Liver (tissue), 9 donors: ENCODE measurements around the gene PCBP2. TPM values are rescaled to one million over a fixed set of nuclear protein-coding genes. Genes with fewer than 3 reads are reported as not detected.
"Not testable (repeated sequence)": the region's sequence is repeated elsewhere in the genome, so short reads cannot be mapped to it uniquely, and the experiment has no call there.

ENCODE experiments used
- DNase-seq: peaks from one replicate; pipeline ENCODE4 v3.0.0-alpha.2; 2017; ENCODE audit warnings: low spot score
- H3K27ac ChIP-seq, 2 donors: one replicate each; pipeline ENCODE4 v1.7.0; 2013; ENCODE audit warnings: inconsistent platforms in 2 of 2, low read length in 2 of 2, control low read depth in 1 of 2, low read depth in 1 of 2, mild to moderate bottlenecking in 1 of 2
- H3K27me3 ChIP-seq, 4 donors: one replicate each; pipeline versions ENCODE4 v1.6.1 to v1.7.0; 2013; ENCODE audit warnings: low read length in 3 of 4, inconsistent platforms in 1 of 4, mild to moderate bottlenecking in 1 of 4, moderate library complexity in 1 of 4; ENCODE audit not compliant: control insufficient read depth in 4 of 4, insufficient read depth in 4 of 4
- H3K36me3 ChIP-seq, 4 donors: one replicate each; pipeline versions ENCODE4 v1.6.1 to v1.7.0; 2013; ENCODE audit warnings: low read length in 3 of 4, mild to moderate bottlenecking in 3 of 4, low read depth in 1 of 4, moderate library complexity in 1 of 4; ENCODE audit not compliant: control insufficient read depth in 4 of 4, insufficient read depth in 3 of 4
- H3K4me1 ChIP-seq, 4 donors: one replicate each; pipeline versions ENCODE4 v1.6.1 to v1.7.0; 2013; ENCODE audit warnings: low read length in 3 of 4, mild to moderate bottlenecking in 3 of 4, moderate library complexity in 1 of 4; ENCODE audit not compliant: control insufficient read depth in 4 of 4, insufficient read depth in 4 of 4
- H3K4me3 ChIP-seq, 3 donors: one replicate each; pipeline versions ENCODE4 v1.6.1 to v1.7.0; 2013; ENCODE audit warnings: low read length in 3 of 3, control low read depth in 1 of 3, low read depth in 1 of 3, mild to moderate bottlenecking in 1 of 3
- H3K9ac ChIP-seq, 2 donors: one replicate each; pipeline ENCODE4 v1.7.0; 2013; ENCODE audit warnings: low read length in 2 of 2, mild to moderate bottlenecking in 2 of 2, moderate library complexity in 2 of 2, control low read depth in 1 of 2, low read depth in 1 of 2
- H3K9me3 ChIP-seq, 4 donors: one replicate each; pipeline versions ENCODE4 v1.6.1 to v1.7.0; 2013; ENCODE audit warnings: low read length in 3 of 4; ENCODE audit not compliant: control insufficient read depth in 4 of 4
- EGR1 ChIP-seq, 2 donors: IDR thresholded peaks; 2 replicates each; pipeline ENCODE4 v1.6.1; 2016 to 2018; ENCODE audit warnings: antibody characterized with exemption in 2 of 2, low read depth in 2 of 2
- FOXA1 ChIP-seq: IDR thresholded peaks from 2 replicates; pipeline ENCODE4 v1.6.1; 2016; ENCODE audit warnings: antibody characterized with exemption
- FOXA2 ChIP-seq: IDR thresholded peaks from 2 replicates; pipeline ENCODE4 v1.6.1; 2016; ENCODE audit warnings: antibody characterized with exemption
- GABPA ChIP-seq, 2 donors: IDR thresholded peaks in 1 of 2; conservative IDR thresholded peaks in 1 of 2; 2 replicates each; pipeline ENCODE4 v1.6.1; 2016; ENCODE audit warnings: antibody characterized with exemption in 2 of 2, mild to moderate bottlenecking in 1 of 2, moderate library complexity in 1 of 2
- HNF4A ChIP-seq, 2 donors: conservative IDR thresholded peaks; 2 replicates each; pipeline ENCODE4 v1.6.1; 2016; ENCODE audit warnings: antibody characterized with exemption in 2 of 2, mild to moderate bottlenecking in 2 of 2
- JUND ChIP-seq, 2 donors: IDR thresholded peaks; 2 replicates each; pipeline ENCODE4 v1.6.1; 2016; ENCODE audit warnings: antibody characterized with exemption in 2 of 2
- NR2F2 ChIP-seq: IDR thresholded peaks from 2 replicates; pipeline ENCODE4 v1.6.1; 2016; ENCODE audit warnings: antibody characterized with exemption
- RAD21 ChIP-seq, 2 donors: IDR thresholded peaks; 2 replicates each; pipeline ENCODE4 v1.6.1; 2016; ENCODE audit warnings: antibody characterized with exemption in 2 of 2, mild to moderate bottlenecking in 2 of 2
- RXRA ChIP-seq, 2 donors: IDR thresholded peaks; 2 replicates each; pipeline ENCODE4 v1.6.1; 2017 to 2018; ENCODE audit warnings: antibody characterized with exemption in 2 of 2, mild to moderate bottlenecking in 1 of 2
- SP1 ChIP-seq: IDR thresholded peaks from 2 replicates; pipeline ENCODE4 v1.6.1; 2018; ENCODE audit warnings: antibody characterized with exemption, mild to moderate bottlenecking
- TAF1 ChIP-seq: conservative IDR thresholded peaks from 2 replicates; pipeline ENCODE4 v1.6.1; 2016; ENCODE audit warnings: antibody characterized with exemption, mild to moderate bottlenecking
- YY1 ChIP-seq: IDR thresholded peaks from 2 replicates; pipeline ENCODE4 v1.6.1; 2016; ENCODE audit warnings: antibody characterized with exemption, mild to moderate bottlenecking
- WGBS: extraction: QIAGEN DNeasy Blood & Tissue Kit; methylation state at CpG from one replicate; pipeline ENCODE4 v1.1.7; 2013; 5-methylcytosine and 5-hydroxymethylcytosine counted together
- polyA plus RNA-seq, 2 donors: library from polyadenylated mRNA; stranded (reverse) in 1 of 2; unstranded in 1 of 2; fragments of 200-250 nt in 1 of 2; fragments of >200 nt in 1 of 2; fragmentation: Nextera tagmentation in 1 of 2; extraction: Ambion mirVana in 1 of 2; gene quantifications; one replicate each; pipeline versions ENCODE4 v1.2.1 to v1.2.3, GENCODE V29; 2013 to 2015
- total RNA-seq, 2 donors: library from RNA; depleted of rRNA; stranded (reverse); fragments of >200 nt; gene quantifications; one replicate each; pipeline ENCODE4 v1.2.3, GENCODE V29; 2014
- TF ChIP-seq, protein P1 (sequence below): IDR thresholded peaks from 2 replicates; pipeline ENCODE4 v1.6.1; 2016; ENCODE audit warnings: antibody characterized with exemption, mild to moderate bottlenecking
- TF ChIP-seq, protein P2 (sequence below): IDR thresholded peaks from 2 replicates; pipeline ENCODE4 v1.6.1; 2016; ENCODE audit warnings: antibody characterized with exemption
- TF ChIP-seq, protein P3 (sequence below): IDR thresholded peaks from 2 replicates; pipeline ENCODE4 v1.6.1; 2016; ENCODE audit warnings: antibody characterized with exemption
- TF ChIP-seq, protein P4 (sequence below): IDR thresholded peaks from 2 replicates; pipeline ENCODE4 v1.6.1; 2016; ENCODE audit warnings: antibody characterized with exemption
- donor health status: healthy.
- donor health status: healthy.
- donor health status: healthy.
- donor health status: healthy.
- donor health status: healthy.

PCBP2 gene
- total and polyA plus RNA-seq, 4 donors, result 130 to 377 (median 223) TPM

DNA sequence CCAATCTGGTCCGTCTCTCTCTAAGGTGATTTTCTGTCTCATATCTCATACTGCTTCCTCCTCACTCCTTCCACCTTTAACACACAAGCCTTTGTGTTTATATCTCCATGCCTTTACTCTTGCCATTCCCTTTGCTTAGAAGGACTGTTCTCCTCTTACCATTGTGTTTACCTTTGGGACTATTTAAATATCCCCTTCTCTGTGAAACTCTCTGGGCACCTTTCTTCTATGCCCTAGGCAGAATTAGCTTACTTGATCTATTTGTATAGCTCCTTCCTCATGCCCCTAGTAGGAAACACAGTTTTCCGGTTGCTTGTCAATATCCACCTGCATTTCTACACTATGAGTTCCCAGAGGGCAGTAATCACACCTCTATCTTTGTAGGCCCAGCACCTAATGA, 32.1 kb upstream of the PCBP2 start:
- Histone ChIP-seq H3K9me3 (no peaks in the 10 kb centered on the region), H3K27me3 (no peaks in the 10 kb centered on the region), H3K4me1 (peaks cover 0 to 5% (median 2%) of the 10 kb centered on the region in 4 donors), H3K9ac (no peak overlapping the region), H3K36me3 (no peaks in the 10 kb centered on the region), H3K4me3 (no peak overlapping the region), H3K27ac (no peak overlapping the region)
- no peak for DNase-seq
- 90% methylated on average over 2 of the region's 2 CpGs for WGBS
- TF ChIP-seq HNF4A (conservative IDR thresholded peaks at IDR 0.05) (no peak), JUND (IDR thresholded peaks at IDR 0.05) (no peak), YY1 (no peak), FOXA2 (no peak), EGR1 (IDR thresholded peaks at IDR 0.05; ENCODE audit: low read depth in 2 of 2) (no peak), RAD21 (IDR thresholded peaks at IDR 0.05) (no peak), NR2F2 (no peak), FOXA1 (no peak), TAF1 (no peak), SP1 (no peak), RXRA (IDR thresholded peaks at IDR 0.05) (no peak), GABPA (IDR thresholded peaks at IDR 0.05 in 1 of 2, conservative IDR thresholded peaks at IDR 0.05 in 1 of 2) (no peak)
- TF ChIP-seq, protein P1, sequence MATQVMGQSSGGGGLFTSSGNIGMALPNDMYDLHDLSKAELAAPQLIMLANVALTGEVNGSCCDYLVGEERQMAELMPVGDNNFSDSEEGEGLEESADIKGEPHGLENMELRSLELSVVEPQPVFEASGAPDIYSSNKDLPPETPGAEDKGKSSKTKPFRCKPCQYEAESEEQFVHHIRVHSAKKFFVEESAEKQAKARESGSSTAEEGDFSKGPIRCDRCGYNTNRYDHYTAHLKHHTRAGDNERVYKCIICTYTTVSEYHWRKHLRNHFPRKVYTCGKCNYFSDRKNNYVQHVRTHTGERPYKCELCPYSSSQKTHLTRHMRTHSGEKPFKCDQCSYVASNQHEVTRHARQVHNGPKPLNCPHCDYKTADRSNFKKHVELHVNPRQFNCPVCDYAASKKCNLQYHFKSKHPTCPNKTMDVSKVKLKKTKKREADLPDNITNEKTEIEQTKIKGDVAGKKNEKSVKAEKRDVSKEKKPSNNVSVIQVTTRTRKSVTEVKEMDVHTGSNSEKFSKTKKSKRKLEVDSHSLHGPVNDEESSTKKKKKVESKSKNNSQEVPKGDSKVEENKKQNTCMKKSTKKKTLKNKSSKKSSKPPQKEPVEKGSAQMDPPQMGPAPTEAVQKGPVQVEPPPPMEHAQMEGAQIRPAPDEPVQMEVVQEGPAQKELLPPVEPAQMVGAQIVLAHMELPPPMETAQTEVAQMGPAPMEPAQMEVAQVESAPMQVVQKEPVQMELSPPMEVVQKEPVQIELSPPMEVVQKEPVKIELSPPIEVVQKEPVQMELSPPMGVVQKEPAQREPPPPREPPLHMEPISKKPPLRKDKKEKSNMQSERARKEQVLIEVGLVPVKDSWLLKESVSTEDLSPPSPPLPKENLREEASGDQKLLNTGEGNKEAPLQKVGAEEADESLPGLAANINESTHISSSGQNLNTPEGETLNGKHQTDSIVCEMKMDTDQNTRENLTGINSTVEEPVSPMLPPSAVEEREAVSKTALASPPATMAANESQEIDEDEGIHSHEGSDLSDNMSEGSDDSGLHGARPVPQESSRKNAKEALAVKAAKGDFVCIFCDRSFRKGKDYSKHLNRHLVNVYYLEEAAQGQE, result no peak
- TF ChIP-seq, protein P2, sequence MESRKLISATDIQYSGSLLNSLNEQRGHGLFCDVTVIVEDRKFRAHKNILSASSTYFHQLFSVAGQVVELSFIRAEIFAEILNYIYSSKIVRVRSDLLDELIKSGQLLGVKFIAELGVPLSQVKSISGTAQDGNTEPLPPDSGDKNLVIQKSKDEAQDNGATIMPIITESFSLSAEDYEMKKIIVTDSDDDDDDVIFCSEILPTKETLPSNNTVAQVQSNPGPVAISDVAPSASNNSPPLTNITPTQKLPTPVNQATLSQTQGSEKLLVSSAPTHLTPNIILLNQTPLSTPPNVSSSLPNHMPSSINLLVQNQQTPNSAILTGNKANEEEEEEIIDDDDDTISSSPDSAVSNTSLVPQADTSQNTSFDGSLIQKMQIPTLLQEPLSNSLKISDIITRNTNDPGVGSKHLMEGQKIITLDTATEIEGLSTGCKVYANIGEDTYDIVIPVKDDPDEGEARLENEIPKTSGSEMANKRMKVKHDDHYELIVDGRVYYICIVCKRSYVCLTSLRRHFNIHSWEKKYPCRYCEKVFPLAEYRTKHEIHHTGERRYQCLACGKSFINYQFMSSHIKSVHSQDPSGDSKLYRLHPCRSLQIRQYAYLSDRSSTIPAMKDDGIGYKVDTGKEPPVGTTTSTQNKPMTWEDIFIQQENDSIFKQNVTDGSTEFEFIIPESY, result no peak
- TF ChIP-seq, protein P3, sequence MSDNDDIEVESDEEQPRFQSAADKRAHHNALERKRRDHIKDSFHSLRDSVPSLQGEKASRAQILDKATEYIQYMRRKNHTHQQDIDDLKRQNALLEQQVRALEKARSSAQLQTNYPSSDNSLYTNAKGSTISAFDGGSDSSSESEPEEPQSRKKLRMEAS, result no peak
- TF ChIP-seq, protein P4, sequence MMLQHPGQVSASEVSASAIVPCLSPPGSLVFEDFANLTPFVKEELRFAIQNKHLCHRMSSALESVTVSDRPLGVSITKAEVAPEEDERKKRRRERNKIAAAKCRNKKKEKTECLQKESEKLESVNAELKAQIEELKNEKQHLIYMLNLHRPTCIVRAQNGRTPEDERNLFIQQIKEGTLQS, result no peak

DNA sequence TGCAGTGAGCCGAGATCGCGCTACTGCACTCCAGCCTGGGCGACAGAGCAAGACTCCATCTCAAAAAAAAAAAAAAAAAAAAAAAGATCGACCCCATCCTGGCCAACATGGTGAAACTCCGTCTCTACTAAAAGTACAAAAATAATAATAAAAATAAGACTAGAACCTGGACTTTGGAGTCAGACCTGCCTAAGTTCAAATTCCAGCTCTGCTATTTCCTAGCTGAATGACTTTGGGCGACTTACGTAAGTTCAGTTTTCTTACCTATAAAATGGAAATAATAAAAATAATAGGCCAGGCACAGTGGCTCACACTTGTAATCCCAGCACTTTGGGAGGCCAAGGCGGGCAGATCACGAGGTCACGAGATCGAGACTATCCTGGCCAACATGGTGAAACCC, 29.7 kb upstream of the PCBP2 start:
- 86% methylated on average over 12 of the region's 12 CpGs for WGBS
- not testable (repeated sequence) for DNase-seq, H3K9ac ChIP-seq, H3K27me3 ChIP-seq, H3K4me3 ChIP-seq, H3K9me3 ChIP-seq, H3K36me3 ChIP-seq, H3K27ac ChIP-seq, H3K4me1 ChIP-seq
